Measurements from ENCODE around the gene FBXL2.
"Not testable (repeated sequence)": the region's sequence is repeated elsewhere in the genome, so short reads cannot be mapped to it uniquely, and the experiment has no call there.

The FBXL2 gene

GRCh38 chr3:33317963-33318709, 40.9 kb downstream of the FBXL2 start:
- DNase-seq: no peak

GRCh38 chr3:33318710-33319380, 41.6 kb downstream of the FBXL2 start:
- DNase-seq: no peak

GRCh38 chr3:33322412-33322811, 45.2 kb downstream of the FBXL2 start:
- no peak for DNase-seq

GRCh38 chr3:33331414-33331813, 54.2 kb downstream of the FBXL2 start:
- DNase-seq: no peak

- DNase-seq: no peak
These were observed 57.1 kb downstream of the FBXL2 start for GRCh38 chr3:33334364-33334763.

- DNase-seq: not testable (repeated sequence)
These were observed 61.8 kb downstream of the FBXL2 start for GRCh38 chr3:33338936-33339465.

- DNase-seq: no peak
These were observed 62.5 kb downstream of the FBXL2 start for GRCh38 chr3:33339758-33340157.

GRCh38 chr3:33355611-33356010, 78.4 kb downstream of the FBXL2 start:
- no peak for DNase-seq

GRCh38 chr3:33358172-33358781, 81.0 kb downstream of the FBXL2 start:
- DNase-seq: no peak

GRCh38 chr3:33360136-33360825, 83.0 kb downstream of the FBXL2 start:
- DNase-seq: no peak

GRCh38 chr3:33363113-33363800, 86.0 kb downstream of the FBXL2 start:
- DNase-seq: no peak

- no peak for DNase-seq
These were observed 86.8 kb downstream of the FBXL2 start for GRCh38 chr3:33364060-33364459.

GRCh38 chr3:33364531-33365128, 87.4 kb downstream of the FBXL2 start:
- no peak for DNase-seq

- peak; percentile 48 for DNase-seq
These were observed 95.2 kb downstream of the FBXL2 start for GRCh38 chr3:33372218-33373081.

- DNase-seq: no peak
These were observed 95.8 kb downstream of the FBXL2 start for GRCh38 chr3:33373082-33373437.

- DNase-seq: no peak
These were observed 100.2 kb downstream of the FBXL2 start for GRCh38 chr3:33377489-33377888.

GRCh38 chr3:33377931-33378330, 100.7 kb downstream of the FBXL2 start:
- DNase-seq: no peak

- no peak for DNase-seq
These were observed 103.4 kb downstream of the FBXL2 start for GRCh38 chr3:33380653-33381052.

GRCh38 chr3:33383951-33384350, 106.7 kb downstream of the FBXL2 start:
- DNase-seq: no peak

GRCh38 chr3:33385423-33385822, 108.2 kb downstream of the FBXL2 start:
- no peak for DNase-seq

GRCh38 chr3:33386631-33387030, 109.4 kb downstream of the FBXL2 start:
- DNase-seq: no peak

All from NCI-H510A treated with DMSO at 0.1 percent for 48 hours (cell line).